ENCODE results near the gene ASPHD2. TPM values are rescaled to one million over a fixed set of nuclear protein-coding genes. Genes with fewer than 3 reads are reported as not detected.
A peak's percentile ranks its signal among the peaks of the same experiment; 100 is the strongest.

The ASPHD2 gene
- total RNA-seq, 1 donor from 2014 or later, result 1.7 TPM

DNA sequence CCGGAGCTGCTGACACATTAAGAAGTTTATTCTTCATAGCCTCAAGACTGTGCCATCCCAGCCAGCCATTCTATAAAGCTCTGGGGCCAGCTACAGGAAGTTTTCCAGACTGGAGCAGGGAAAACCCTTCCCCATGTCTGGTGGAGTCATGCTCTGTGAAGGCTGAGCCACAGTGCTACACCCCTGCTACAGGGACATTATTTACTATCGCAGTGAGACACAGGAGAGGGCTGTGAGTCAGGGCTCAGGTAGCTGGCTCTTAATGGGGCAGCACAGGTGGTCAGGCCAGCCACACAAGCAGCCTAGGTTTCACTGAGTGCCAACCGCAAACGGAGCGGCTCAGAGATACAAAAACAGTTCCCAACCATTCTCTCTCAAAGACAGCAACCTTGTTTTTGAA lies 42.5 kb downstream of the ASPHD2 start:
- no peak for DNase-seq (ENCODE audit: low spot score)

DNA sequence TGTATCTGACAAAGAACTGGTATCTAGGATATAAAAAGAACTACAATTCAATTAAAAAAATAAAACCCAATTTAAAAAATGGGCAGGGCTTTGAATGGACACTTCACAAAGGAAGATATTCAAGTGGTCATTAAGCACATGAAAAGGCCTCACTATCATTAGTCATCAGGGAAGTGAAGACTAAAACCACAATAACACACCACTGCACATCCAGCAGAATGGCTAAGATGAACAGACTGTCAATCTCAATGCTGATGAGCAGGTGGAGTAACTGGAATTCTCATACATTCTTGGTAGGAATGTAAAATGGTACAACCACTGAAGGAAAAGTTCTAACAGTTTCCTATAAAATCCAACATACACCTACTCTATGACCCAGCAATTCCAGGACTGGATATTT lies 45.6 kb downstream of the ASPHD2 start:
- no peak for DNase-seq (ENCODE audit: low spot score)

DNA sequence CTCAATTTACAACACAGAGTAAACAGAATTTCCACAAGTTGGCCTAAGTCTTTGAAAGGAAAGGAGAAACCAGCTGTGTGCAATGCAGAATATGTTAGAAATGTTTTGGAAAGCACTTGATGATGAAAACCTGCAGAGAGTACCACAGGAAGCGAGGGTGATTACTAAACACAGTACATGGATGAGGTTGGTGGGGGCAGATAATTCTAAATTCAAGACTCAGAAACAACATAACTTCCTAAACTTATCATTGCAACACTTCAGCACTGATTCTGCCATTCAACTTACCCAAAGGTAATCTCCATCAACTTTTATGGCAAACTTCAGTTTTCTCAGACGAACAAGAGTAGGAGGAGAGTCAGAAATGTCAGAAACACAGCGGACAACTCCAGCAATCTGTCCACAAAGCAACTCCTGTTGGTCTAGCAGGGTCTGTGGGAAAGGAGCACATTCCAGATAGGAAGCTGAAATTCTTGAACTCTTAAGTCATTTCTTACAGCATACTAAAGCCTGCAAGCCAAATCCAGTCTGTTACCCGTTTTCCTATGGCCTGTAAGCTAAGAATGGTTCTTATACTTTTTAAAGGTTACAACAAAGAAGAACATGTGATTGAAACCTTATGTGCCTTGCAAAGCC lies 47.8 kb downstream of the ASPHD2 start:
- no peak for DNase-seq (ENCODE audit: low spot score)

DNA sequence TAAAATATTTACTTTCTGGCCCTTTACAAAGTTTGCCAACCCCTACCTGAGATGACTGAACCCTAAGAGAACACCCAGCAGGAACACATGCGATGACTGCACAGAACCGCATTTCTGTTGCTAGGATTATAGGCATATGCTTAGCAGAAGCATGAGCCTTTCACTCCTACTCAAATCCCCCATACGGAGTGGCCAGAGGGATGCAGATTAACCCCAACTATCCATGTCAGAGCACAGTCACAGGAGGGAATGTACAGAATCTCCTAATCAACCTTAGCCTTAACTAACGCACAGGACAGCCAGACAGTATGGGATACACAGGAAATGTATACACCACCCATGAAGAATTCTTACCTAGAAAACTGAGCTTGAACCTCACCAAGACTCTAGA lies 48.3 kb downstream of the ASPHD2 start:
- DNase-seq (ENCODE audit: low spot score), result no peak

DNA sequence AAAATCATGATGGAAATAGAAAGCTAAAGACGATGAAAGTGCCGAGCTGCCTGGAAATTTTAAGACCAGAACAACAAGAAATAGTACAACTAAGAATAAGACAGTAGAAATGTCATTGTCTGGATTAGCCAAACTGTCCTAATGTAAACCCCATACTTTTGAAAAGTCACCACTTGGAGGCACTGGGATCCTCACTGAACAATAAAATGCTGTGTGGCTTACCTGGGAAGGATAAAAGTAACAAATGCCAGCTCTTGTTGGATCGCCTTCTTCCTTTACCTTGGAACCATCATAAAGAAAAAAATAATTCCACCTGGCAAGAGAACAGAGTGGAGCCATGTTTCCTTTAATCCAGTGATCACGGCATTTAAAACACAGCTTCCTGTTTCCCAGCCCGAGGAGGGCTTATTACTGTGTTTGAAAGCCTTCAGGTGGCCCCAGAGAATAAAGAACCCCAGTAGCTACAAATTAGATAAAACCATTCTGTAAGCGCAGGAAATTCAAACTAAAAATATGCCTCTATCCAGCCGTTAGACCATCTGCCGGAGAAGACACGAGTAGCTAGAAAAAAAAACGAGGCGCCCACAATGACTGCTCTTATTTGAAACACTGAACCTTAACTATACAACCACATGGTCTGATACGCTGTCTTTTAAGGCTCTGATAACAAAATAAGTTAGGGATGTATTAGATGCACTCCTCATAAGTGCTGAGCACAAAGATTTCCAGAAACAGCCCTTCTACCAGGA lies 50.2 kb downstream of the ASPHD2 start:
- no peak for DNase-seq (ENCODE audit: low spot score)

DNA sequence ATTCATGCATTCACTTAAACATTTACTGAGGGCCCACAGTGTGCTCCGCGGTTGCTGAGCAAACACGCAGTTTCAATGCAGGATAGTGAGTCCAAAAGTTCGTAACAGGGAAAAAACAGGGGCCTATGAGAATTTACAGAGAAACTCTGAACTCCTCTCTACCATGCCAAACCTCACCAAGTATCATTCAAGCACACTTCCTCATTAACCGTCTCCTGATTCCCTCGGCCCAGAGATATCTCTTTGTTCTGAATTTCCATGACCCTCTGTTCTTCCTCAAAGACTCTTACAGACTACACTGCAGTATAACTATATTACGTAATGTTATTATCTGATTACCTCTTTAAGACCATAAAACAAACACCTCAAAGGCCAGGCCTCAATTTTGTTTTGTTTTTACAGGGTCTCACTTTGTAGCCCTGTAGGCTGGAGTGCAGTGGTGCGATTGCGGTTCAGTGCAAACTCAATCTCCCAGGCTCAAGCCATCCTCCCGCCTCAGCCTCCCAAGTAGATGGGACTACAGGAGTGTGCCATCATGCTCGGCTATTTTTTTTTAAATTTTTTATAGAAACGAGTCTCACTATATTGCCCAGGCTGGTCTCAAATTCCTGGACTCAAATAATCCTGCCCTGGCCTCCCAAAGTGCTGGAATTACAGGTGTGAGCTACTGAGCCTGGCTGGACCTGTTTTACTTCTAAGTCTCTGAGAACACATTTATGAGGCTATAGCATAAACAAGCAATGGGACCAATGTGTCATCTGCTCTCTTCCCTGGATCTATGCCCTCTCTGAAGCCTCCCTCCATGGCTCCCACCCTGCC lies 50.9 kb downstream of the ASPHD2 start:
- no peak for DNase-seq (ENCODE audit: low spot score)

DNA sequence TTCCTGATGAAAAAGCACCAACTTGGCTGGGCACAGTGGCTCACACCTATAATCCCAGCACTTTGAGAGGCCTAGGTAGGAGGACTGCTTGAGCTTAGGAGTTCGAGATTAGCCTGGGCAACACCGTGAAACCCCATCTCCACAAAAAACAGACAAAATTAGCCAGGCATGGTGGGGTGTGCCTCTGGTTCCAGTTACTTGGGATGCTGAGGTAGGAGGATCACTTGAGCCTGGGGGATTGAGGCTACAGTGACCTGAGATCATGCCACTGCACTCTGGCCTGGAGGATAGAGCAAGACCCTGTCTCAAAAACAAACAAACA lies 51.5 kb downstream of the ASPHD2 start:
- DNase-seq (ENCODE audit: low spot score), result no peak

DNA sequence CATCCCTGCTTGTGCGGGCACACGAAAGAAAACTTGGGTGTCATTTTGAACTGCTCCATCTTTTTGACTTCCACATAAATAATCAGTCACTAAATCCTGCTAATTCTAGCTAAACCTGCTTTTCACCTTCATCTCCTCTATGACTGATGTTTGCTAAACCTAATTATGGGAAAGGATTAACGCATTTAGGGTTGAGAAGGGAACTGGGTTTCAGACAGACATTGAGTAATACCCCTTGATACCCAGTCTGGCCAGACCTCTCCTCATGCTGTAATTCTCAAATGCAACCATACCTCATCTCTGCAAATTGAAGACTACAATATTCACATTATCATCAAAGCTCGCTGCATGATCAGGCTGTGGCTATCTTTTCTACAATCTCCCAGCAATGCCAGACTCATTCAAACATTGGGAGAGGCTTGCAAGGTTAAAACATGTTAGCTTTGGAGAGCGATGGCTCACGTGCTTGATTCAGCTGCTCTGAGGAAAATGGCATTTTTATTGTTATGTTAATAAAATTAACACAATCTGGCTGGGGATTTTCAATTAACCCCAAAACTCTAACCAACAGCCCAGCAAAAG lies 52.1 kb downstream of the ASPHD2 start:
- DNase-seq (ENCODE audit: low spot score), result no peak

DNA sequence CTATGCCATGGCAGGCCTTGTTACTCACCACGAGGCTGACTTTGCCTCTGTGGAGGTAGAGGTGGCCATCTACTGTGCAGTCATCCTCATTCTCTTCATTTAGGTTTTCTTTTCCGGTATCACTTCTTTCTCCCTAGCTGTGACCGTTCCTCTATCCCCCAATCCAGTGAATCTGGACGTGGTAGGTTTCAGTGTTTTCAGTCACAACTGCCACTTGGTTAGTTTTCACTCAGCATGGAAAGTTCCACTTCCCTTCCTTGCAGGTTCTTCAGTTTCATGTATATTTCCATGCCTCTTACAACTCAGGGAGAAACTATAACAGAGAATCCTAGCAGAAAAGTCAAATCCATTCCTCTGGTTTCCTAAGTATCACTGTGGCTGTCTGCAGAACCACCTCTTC lies 52.6 kb downstream of the ASPHD2 start:
- DNase-seq (ENCODE audit: low spot score), result no peak

DNA sequence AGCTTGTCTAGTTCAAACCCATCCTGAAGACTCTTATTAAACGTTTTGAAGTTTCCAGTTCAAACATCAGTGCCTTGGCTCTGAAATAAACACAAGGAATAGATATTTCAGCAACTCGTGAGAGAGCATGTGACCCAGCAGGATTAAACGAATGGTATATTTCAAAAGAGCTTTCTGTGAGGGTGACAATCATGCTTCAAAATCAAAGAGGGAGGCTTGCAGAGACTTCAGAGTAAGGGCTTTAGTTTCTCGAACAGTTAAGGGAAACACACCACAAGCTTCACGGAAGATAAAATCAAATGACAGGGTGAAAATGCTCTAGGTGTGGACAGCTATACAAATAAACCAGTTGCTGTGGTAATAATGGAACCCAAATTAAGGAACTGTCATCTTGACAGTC lies 53.1 kb downstream of the ASPHD2 start:
- no peak for DNase-seq (ENCODE audit: low spot score)

DNA sequence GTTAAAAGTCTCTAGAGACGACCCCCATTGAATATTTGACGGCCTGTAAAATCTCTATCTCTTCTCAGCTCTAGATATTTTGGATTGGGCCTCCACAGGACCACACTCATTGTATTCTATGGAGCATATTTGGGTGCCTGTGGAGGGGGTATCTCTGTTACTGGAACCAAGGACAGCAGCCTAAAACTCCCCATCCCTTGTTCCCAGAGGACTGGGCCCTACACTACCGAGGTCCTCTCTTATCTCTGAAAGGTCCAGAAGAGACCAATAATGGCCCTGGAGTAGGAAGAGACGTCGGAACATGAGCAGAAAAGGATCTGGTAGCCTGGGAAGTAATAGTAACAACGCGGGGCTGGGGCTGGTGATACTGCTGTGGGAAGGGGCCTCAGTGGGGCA lies 54.0 kb downstream of the ASPHD2 start:
- no peak for DNase-seq (ENCODE audit: low spot score)

DNA sequence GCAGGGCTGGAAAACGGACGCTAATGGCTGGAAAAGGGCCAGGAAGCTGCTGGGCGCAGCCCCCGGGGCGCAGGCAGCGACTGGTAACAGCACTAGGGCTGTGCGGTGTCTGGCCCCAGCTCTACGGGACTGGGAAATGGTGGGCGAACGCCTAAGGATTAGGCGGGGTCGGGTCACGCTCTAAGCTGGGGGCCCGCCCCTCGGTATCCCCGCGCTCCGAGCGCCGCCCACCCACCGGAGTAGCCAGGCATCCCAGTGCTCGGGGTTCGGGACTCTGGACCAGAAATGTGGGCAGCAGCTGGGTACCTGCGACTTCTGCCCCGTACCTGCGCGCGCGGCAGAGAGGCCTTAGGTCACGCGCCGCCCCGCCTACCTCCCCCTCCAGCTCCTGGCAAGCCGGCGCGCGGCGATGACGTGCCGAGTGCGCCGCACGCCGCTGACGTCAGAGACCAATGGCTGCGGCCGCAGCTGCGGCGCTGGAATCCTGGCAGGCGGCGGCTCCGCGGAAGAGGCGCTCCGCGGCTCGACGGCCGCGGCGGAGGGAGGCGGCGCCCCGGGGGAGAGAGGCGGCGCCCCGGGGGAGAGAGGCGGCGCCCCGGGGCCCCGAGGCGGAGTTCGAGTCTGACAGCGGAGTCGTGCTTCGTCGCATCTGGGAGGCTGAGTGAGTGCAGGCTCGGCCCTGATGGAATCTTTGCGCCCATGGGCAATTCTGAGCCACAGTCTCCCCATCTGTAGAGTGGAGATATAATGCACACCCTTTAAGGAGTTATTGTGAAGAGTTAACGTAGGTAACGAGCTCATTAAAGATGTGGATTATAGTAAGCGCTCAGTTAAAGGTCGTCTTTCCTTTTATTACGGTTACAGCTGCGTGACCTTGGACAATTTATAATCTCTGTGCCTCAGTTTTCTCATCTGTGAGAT lies 54.6 kb downstream of the ASPHD2 start, which contains the start of the genes HPS4 and SRRD:
Gene HPS4, minus strand, starts transcription at position 345 of the 921 bp plus-strand sequence. CDS start 2,021 bp downstream, outside the sequence.
Gene SRRD, plus strand, starts transcription at position 439 of the 921 bp plus-strand sequence. Its CDS starts 14 bp downstream, at position 453.
- peak; percentile 91 for DNase-seq (ENCODE audit: low spot score)

DNA sequence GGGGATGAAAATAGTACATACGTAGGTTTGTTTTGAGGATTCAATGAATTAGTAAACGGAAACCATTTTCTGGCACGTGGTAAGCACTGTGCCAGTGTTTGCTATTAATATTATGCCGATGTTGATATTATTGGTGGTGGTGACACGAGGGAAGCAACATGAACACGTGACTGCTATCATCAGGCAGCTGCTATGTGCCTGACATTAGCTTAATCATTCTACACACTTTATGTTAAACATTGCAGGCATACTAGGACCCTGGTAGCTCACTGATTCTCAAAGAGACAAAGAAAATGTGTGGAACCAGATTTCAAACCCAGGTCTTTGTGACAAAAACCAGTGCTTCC lies 55.3 kb downstream of the ASPHD2 start:
- DNase-seq (ENCODE audit: low spot score), result no peak

DNA sequence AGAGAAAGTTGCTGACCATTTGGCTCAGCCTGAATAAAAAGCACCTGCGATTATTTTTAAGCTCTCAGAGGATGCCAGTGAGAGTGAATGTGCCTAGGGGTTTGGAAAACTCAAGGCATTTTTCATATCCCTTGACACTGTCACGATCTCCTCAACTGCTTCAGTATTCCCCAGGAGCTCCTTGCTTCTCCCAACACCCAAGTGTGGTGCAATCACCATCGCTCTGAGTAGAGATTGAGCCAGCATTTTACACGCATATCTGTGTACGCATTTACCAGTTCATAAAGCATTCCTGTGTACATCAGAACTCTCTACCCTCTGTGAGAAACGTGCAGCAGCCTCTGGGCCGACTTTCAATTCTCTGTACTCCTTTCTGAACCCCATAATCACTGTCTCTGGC lies 56.0 kb downstream of the ASPHD2 start:
- DNase-seq (ENCODE audit: low spot score), result no peak

DNA sequence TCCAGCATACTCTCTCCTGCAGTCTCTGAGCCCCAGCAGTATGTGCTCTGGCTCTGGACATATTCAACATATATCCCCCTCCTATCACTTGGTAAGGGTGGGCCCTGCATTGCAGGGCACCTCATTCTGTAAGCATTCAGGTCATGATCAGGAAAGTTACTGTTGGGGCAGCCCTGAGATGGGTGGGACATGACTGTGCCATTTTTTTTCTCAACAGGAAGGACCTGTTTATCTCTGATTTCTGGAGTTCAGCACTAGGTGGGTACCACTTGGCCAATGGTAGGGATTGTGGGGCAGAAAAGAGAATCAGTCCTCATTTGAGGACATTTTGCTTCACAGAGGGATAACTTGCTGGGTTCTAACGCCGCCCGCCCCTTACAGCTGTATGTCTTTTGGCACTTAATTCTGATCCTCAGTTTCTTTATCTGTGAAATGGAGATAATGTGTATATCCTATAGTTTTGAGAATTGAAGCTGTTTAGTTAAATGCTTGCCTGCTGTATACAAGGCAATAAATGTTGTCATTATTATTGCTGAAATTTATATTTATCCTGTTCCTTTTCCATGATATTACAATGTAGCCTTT lies 56.8 kb downstream of the ASPHD2 start:
- no peak for DNase-seq (ENCODE audit: low spot score)

DNA sequence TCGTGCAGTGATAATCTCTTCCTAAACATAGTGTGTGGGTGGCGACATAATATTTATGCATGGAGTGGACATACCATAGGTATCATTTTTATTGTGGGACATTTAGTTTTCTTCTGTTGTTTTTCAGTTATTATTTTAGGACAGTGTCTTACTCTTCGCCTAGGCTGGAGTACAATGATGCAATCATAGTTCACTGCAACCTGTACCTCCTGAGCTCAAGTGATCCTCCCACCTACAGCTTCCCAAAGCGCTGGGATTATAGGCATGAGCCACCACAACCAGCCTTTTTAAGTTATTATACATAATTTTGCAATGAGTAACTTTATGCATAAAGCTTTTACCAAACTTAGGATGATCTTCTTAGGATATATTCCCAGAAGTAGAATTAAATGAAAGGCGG lies 57.3 kb downstream of the ASPHD2 start:
- no peak for DNase-seq (ENCODE audit: low spot score)

DNA sequence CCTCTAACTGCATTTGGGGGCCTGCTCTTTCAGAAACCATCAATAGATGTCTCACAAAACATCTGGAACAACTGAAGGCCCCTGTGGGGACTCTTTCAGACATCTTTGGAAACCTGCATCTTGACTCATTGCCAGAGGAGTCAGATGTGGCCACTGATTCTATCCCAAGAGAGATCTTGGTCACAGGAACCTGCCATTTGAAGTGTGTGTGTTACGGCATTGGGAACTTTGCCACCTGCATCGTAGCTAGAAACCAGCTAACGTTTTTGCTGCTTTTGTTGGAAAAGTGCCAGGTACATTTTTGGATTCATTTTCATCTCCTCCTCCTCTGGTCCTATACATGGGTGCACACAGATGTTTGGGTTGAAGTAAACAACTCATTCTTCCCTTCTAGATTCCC lies 58.9 kb downstream of the ASPHD2 start:
- no peak for DNase-seq (ENCODE audit: low spot score)

DNA sequence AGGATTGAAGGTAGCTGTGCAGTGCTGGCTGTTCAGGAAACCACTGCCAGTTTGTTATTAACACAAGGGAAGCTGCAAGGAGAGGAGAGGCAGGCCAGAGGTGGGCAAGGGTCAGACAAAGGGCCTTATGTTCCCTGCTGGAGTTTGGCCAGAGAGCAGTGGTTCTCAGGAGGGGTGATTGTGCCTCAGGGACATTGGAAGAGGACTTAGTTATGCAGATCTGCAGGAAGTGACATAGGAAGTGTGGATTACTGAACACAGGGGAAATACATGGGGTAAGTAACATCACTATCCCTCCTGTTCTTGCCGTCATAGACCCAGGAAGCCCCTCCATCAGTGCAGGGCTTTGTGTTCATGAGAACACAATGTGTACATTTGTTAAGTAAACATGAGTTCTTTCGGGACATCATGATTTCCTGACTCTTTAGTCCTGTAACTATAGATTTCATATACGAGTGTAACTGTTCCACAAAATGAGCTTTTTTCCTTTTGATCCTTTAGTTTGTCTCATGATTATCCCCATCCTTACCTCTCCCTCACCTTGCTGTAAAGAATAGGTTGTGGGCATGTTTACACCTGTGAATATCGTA lies 60.5 kb downstream of the ASPHD2 start:
- DNase-seq (ENCODE audit: low spot score), result no peak

DNA sequence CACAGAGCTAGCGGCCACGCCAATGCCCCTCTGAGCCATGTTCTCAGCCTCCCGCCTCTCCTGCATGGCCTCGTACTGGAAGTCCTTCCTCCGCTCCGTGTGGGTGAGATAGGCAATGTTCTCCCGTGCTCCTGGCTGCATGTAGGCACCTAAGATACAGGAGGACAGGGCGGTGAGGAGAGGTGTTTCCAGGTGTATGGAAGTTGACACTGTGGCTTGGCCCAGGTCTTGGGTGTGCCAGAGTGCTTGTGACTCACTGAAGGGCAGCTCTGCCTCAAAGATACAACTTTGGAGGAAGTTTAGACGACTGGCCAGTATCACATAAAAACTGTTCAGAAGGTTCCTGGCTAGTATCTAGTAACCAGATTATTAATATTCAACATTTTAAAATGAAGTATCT lies 63.2 kb downstream of the ASPHD2 start:
- no peak for DNase-seq (ENCODE audit: low spot score)

DNA sequence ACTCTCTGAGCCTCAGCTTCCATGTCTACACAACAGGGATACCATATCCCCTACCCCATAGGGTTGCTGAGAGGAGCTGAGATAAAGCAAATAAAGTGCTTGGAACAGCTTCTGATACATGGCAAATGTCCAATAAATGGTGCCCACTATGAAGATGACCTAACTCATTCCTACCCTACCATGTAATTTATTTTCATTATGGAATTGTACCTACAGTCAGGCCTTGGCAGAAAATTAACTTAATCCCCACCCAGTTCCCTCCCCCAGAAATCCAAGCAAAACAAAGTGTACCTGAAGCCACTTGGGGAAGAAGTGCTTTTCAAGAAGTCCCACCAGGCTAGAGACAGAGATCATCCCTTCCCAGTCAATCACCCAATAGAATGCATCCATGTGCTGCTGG lies 65.4 kb downstream of the ASPHD2 start:
- DNase-seq (ENCODE audit: low spot score), result no peak
